CD4-positive, CD25-positive, alpha-beta regulatory T cell (primary cell): ENCODE measurements around the gene CALHM3. TPM values are rescaled to one million over a fixed set of nuclear protein-coding genes. Genes with fewer than 3 reads are reported as not detected.

Experiments used
- ATAC-seq, 2 donors: fragments of 150-1000 bp; cut with Tn5 transposase; one replicate each; pipeline ENCODE4 v1.10.0; 2021; ENCODE audit warnings: low read depth in 2 of 2, moderate number of reproducible peaks in 2 of 2, moderate library complexity in 1 of 2
- DNase-seq, 3 donors: peaks; one replicate each; pipeline versions ENCODE4 v3.0.0 to v3.0.0-alpha.2; 2012 to 2022; ENCODE audit warnings: mixed read lengths in 1 of 3
- H3K27ac ChIP-seq: one replicate; pipeline ENCODE4 v1.7.0; 2013; ENCODE audit warnings: mild to moderate bottlenecking, low read length; ENCODE audit not compliant: insufficient read depth, poor library complexity, severe bottlenecking
- H3K27me3 ChIP-seq: one replicate; pipeline ENCODE4 v1.7.0; 2013; ENCODE audit warnings: low read length; ENCODE audit not compliant: control insufficient read depth, insufficient read depth
- H3K36me3 ChIP-seq: one replicate; pipeline ENCODE4 v1.7.0; 2013; ENCODE audit warnings: mild to moderate bottlenecking, low read length, moderate library complexity; ENCODE audit not compliant: control insufficient read depth, insufficient read depth
- H3K4me1 ChIP-seq: 2 replicates; pipeline ENCODE4 v1.7.0; 2013; ENCODE audit warnings: mild to moderate bottlenecking, low read length; ENCODE audit not compliant: insufficient read depth, control insufficient read depth, poor library complexity, severe bottlenecking
- H3K4me3 ChIP-seq: one replicate; pipeline ENCODE4 v1.7.0; 2013; ENCODE audit warnings: low read depth, mild to moderate bottlenecking, low read length, moderate library complexity
- H3K9me3 ChIP-seq, 2 experiments: 1 replicate in 1 of 2; 2 replicates in 1 of 2; pipeline ENCODE4 v1.7.0; 2013; ENCODE audit warnings: low read length in 2 of 2, mild to moderate bottlenecking in 1 of 2, moderate library complexity in 1 of 2; ENCODE audit not compliant: control insufficient read depth in 2 of 2
- H3K27ac Mint-ChIP-seq, 3 donors: one replicate each; pipeline ENCODE4 v1.8.0; 2020 to 2022; ENCODE audit warnings: mild to moderate bottlenecking in 3 of 3, mixed read lengths in 3 of 3, moderate library complexity in 2 of 3
- H3K27me3 Mint-ChIP-seq: one replicate; pipeline ENCODE4 v1.8.0; 2022; ENCODE audit warnings: mild to moderate bottlenecking, mixed read lengths
- H3K36me3 Mint-ChIP-seq: one replicate; pipeline ENCODE4 v1.8.0; 2020; ENCODE audit warnings: mixed read lengths
- H3K4me1 Mint-ChIP-seq, 4 donors: one replicate each; pipeline ENCODE4 v1.8.0; 2020 to 2022; ENCODE audit warnings: mixed read lengths in 4 of 4, mild to moderate bottlenecking in 1 of 4
- H3K4me3 Mint-ChIP-seq, 4 donors: one replicate each; pipeline ENCODE4 v1.8.0; 2020 to 2022; ENCODE audit warnings: mild to moderate bottlenecking in 4 of 4, mixed read lengths in 4 of 4, moderate library complexity in 3 of 4
- H3K9me3 Mint-ChIP-seq, 7 donors: one replicate each; pipeline ENCODE4 v1.8.0; 2020 to 2022; ENCODE audit warnings: mixed read lengths in 7 of 7, mild to moderate bottlenecking in 3 of 7, moderate library complexity in 2 of 7
- polyA plus RNA-seq, 4 donors: library from polyadenylated mRNA; unstranded; fragments of 300-500 nt; fragmentation: Illumina TruSeq; gene quantifications; one replicate each; pipeline ENCODE4 v1.2.3, GENCODE V29; 2021
- total RNA-seq: library from RNA; stranded (reverse); gene quantifications from one replicate; pipeline ENCODE4 v1.2.3, GENCODE V29; 2022

CALHM3 gene
- total and polyA plus RNA-seq, 5 donors from 2014 or later = not detected

GRCh38 chr10:103433858-103434257, 45.2 kb downstream of the CALHM3 start:
- Mint-ChIP-seq H3K4me3 (no peak overlapping the region), H3K36me3 (peaks cover 42% of the 10 kb centered on the region), H3K4me1 (peaks cover 0 to 17% (median 7%) of the 10 kb centered on the region in 4 donors), H3K27ac (no peak overlapping the region), H3K9me3 (no peaks in the 10 kb centered on the region), H3K27me3 (no peaks in the 10 kb centered on the region)
- ATAC-seq = no peak
- Histone ChIP-seq H3K9me3 (no peaks in the 10 kb centered on the region), H3K4me1 (peaks cover 4% of the 10 kb centered on the region), H3K36me3 (peaks cover 41% of the 10 kb centered on the region), H3K4me3 (no peak overlapping the region), H3K27ac (no peak overlapping the region), H3K27me3 (no peaks in the 10 kb centered on the region)
- no peak for DNase-seq

DNA sequence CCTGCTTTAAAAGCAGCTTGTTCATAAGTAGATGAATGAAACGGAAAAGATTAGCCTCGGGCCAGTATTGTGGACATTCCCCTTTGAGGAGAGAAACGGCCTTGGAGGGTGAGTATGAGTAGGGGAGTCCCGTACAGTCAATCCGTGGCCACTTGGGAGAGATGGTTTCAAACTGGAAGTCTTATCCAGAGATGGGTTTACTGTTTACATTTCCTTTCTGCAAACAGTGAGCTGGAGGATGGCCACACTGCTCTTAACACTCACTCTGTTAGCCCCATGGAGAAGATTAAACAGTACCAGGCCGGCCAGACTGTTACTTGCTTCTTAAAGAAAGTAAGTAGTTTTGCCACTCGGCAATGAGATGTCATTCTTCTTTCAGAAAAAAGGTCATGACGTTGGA, 47.1 kb downstream of the CALHM3 start:
- Mint-ChIP-seq H3K27ac (no peak overlapping the region), H3K4me1 (peaks cover 0 to 24% (median 13%) of the 10 kb centered on the region in 4 donors), H3K9me3 (no peaks in the 10 kb centered on the region), H3K4me3 (no peak overlapping the region), H3K36me3 (peaks cover 44% of the 10 kb centered on the region), H3K27me3 (no peaks in the 10 kb centered on the region)
- H3K27me3 ChIP-seq = no peaks in the 10 kb centered on the region
- no peaks in the 10 kb centered on the region for H3K9me3 ChIP-seq
- DNase-seq (no peak), ATAC-seq (no peak)
- H3K36me3 ChIP-seq = peaks cover 38% of the 10 kb centered on the region
- H3K4me3 ChIP-seq = no peak overlapping the region
- H3K4me1 ChIP-seq = peaks cover 4% of the 10 kb centered on the region
- no peak overlapping the region for H3K27ac ChIP-seq

- Histone ChIP-seq H3K27ac (no peak overlapping the region), H3K4me3 (peak overlapping the region; percentile 3), H3K9me3 (no peaks in the 10 kb centered on the region), H3K36me3 (peaks cover 46% of the 10 kb centered on the region), H3K27me3 (no peaks in the 10 kb centered on the region), H3K4me1 (peaks cover 4% of the 10 kb centered on the region)
- Mint-ChIP-seq H3K4me3 (peak overlapping the region in 1 of 4 donors; percentile 42), H3K27me3 (no peaks in the 10 kb centered on the region), H3K27ac (peak overlapping the region in 2 of 3 donors; percentile 44 to 80), H3K36me3 (peaks cover 44% of the 10 kb centered on the region), H3K9me3 (no peaks in the 10 kb centered on the region), H3K4me1 (peaks cover 0 to 24% (median 13%) of the 10 kb centered on the region in 4 donors)
- DNase-seq (peak in 1 of 3 donors; percentile 65), ATAC-seq (peak in 1 of 2 donors; percentile 48)
Measured at GRCh38 chr10:103429647-103430046, 49.4 kb downstream of the CALHM3 start.

- Histone ChIP-seq H3K4me1 (peaks cover 4% of the 10 kb centered on the region), H3K9me3 (no peaks in the 10 kb centered on the region), H3K36me3 (peaks cover 46% of the 10 kb centered on the region), H3K4me3 (peak overlapping the region; percentile 3), H3K27ac (no peak overlapping the region), H3K27me3 (no peaks in the 10 kb centered on the region)
- Mint-ChIP-seq H3K9me3 (no peaks in the 10 kb centered on the region), H3K36me3 (peaks cover 49% of the 10 kb centered on the region), H3K4me3 (peak overlapping the region in 1 of 4 donors; percentile 42), H3K27me3 (no peaks in the 10 kb centered on the region), H3K27ac (peak overlapping the region in 2 of 3 donors; percentile 57 to 80), H3K4me1 (peaks cover 0 to 24% (median 15%) of the 10 kb centered on the region in 4 donors)
- ATAC-seq (no peak), DNase-seq (peak in 1 of 3 donors; percentile 21)
Measured at GRCh38 chr10:103428989-103429643, 49.9 kb downstream of the CALHM3 start.

DNA sequence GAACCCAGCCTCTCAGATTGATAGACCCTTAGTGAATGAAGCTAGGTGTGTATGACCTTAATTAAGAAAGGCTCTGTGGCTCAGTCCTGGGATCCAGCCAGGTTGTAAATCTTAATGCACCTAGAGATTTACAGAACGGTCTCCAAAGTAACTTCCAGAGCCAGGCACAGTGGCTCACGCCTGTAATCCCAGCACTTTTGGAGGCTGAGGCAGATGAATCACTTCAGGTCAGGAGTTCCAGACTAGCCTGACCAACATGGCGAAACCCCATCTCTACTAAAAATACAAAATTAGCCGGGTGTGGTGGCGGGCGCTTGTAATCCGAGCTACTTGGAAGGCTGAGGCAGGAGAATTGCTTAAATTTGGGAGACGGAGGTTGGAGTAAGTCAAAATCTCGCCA, 51.2 kb downstream of the CALHM3 start:
- Mint-ChIP-seq H3K27ac (no peak overlapping the region), H3K27me3 (no peaks in the 10 kb centered on the region), H3K36me3 (peaks cover 55% of the 10 kb centered on the region), H3K4me1 (peaks cover 0 to 26% (median 15%) of the 10 kb centered on the region in 4 donors), H3K9me3 (no peaks in the 10 kb centered on the region), H3K4me3 (no peak overlapping the region)
- H3K4me1 ChIP-seq = peaks cover 4% of the 10 kb centered on the region
- H3K27me3 ChIP-seq = no peaks in the 10 kb centered on the region
- no peak for DNase-seq
- no peak overlapping the region for H3K27ac ChIP-seq
- no peak for ATAC-seq
- no peak overlapping the region for H3K4me3 ChIP-seq
- no peaks in the 10 kb centered on the region for H3K9me3 ChIP-seq
- H3K36me3 ChIP-seq = peaks cover 51% of the 10 kb centered on the region

GRCh38 chr10:103423748-103424147, 55.3 kb downstream of the CALHM3 start:
- H3K27ac ChIP-seq = no peak overlapping the region
- H3K4me3 ChIP-seq = no peak overlapping the region
- Mint-ChIP-seq H3K4me1 (peaks cover 0 to 10% (median 8%) of the 10 kb centered on the region in 4 donors), H3K27ac (peak overlapping the region in 1 of 3 donors; percentile 66), H3K36me3 (peaks cover 62% of the 10 kb centered on the region), H3K4me3 (no peak overlapping the region), H3K27me3 (no peaks in the 10 kb centered on the region), H3K9me3 (no peaks in the 10 kb centered on the region)
- H3K4me1 ChIP-seq = no peaks in the 10 kb centered on the region
- ATAC-seq (no peak), DNase-seq (no peak)
- no peaks in the 10 kb centered on the region for H3K9me3 ChIP-seq
- H3K36me3 ChIP-seq = peaks cover 80% of the 10 kb centered on the region
- H3K27me3 ChIP-seq = no peaks in the 10 kb centered on the region

Other genes with a start within 250 kb of the CALHM3 start
- gene RPEL1, start 233.4 kb downstream of the CALHM3 start, total RNA-seq = not detected
- under 1 TPM in 1 of 4 donors, not detected in 3; 0.10 TPM for gene RPEL1, start 233.4 kb downstream of the CALHM3 start, polyA plus RNA-seq
- not detected for gene INA, start 202.1 kb downstream of the CALHM3 start, total RNA-seq
- not detected for gene INA, start 202.1 kb downstream of the CALHM3 start, polyA plus RNA-seq
- 6.7 TPM for gene PCGF6, start 128.1 kb downstream of the CALHM3 start, total RNA-seq
- 10 to 100 TPM in 1 of 4 donors, 1 to 10 TPM in 3; 6.0 to 10.4 (median 9.1) TPM for gene PCGF6, start 128.1 kb downstream of the CALHM3 start, polyA plus RNA-seq
- gene TAF5, start 111.3 kb downstream of the CALHM3 start, total RNA-seq = 9.4 TPM
- 1 to 10 TPM; 3.2 to 4.0 (median 3.7) TPM for gene TAF5, start 111.3 kb downstream of the CALHM3 start, polyA plus RNA-seq
- 152 TPM for gene ATP5MK, start 82.8 kb downstream of the CALHM3 start, total RNA-seq
- 100 to 1,000 TPM; 461 to 608 (median 526) TPM for gene ATP5MK, start 82.8 kb downstream of the CALHM3 start, polyA plus RNA-seq
- gene PDCD11, start 82.6 kb downstream of the CALHM3 start, total RNA-seq = 26.9 TPM
- gene PDCD11, start 82.6 kb downstream of the CALHM3 start, polyA plus RNA-seq = 1 to 10 TPM; 7.1 to 10.0 (median 8.5) TPM
- 26.1 TPM for gene CALHM2, start 26.9 kb downstream of the CALHM3 start, total RNA-seq
- 10 to 100 TPM; 33.5 to 72.4 (median 50.0) TPM for gene CALHM2, start 26.9 kb downstream of the CALHM3 start, polyA plus RNA-seq
- gene CALHM1, start 20.3 kb downstream of the CALHM3 start, total RNA-seq = not detected
- not detected for gene CALHM1, start 20.3 kb downstream of the CALHM3 start, polyA plus RNA-seq
- gene NEURL1, start 14.5 kb upstream of the CALHM3 start, total RNA-seq = 1.1 TPM
- gene NEURL1, start 14.5 kb upstream of the CALHM3 start, polyA plus RNA-seq = under 1 TPM; 0.29 to 0.87 (median 0.54) TPM